Measurements from ENCODE around the gene TPMT.

- TF ChIP-seq, protein P1, sequence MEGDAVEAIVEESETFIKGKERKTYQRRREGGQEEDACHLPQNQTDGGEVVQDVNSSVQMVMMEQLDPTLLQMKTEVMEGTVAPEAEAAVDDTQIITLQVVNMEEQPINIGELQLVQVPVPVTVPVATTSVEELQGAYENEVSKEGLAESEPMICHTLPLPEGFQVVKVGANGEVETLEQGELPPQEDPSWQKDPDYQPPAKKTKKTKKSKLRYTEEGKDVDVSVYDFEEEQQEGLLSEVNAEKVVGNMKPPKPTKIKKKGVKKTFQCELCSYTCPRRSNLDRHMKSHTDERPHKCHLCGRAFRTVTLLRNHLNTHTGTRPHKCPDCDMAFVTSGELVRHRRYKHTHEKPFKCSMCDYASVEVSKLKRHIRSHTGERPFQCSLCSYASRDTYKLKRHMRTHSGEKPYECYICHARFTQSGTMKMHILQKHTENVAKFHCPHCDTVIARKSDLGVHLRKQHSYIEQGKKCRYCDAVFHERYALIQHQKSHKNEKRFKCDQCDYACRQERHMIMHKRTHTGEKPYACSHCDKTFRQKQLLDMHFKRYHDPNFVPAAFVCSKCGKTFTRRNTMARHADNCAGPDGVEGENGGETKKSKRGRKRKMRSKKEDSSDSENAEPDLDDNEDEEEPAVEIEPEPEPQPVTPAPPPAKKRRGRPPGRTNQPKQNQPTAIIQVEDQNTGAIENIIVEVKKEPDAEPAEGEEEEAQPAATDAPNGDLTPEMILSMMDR (IDR thresholded peaks at IDR 0.05), result no peak
- TF ChIP-seq, protein P2, sequence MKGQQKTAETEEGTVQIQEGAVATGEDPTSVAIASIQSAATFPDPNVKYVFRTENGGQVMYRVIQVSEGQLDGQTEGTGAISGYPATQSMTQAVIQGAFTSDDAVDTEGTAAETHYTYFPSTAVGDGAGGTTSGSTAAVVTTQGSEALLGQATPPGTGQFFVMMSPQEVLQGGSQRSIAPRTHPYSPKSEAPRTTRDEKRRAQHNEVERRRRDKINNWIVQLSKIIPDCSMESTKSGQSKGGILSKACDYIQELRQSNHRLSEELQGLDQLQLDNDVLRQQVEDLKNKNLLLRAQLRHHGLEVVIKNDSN (CRISPR knock-in tag; IDR thresholded peaks at IDR 0.05), result no peak
- no peak for TF ChIP-seq ATF2 (CRISPR knock-in tag; IDR thresholded peaks at IDR 0.05; ENCODE audit: borderline replicate concordance, low read depth)
- TF ChIP-seq JUN (CRISPR knock-in tag; IDR thresholded peaks at IDR 0.05), result no peak
- no peak for TF ChIP-seq NFYB (CRISPR knock-in tag; conservative IDR thresholded peaks at IDR 0.05; ENCODE audit: low read depth)
- no peak for TF ChIP-seq ATF1 (CRISPR knock-in tag; IDR thresholded peaks at IDR 0.05)
- no peak for TF ChIP-seq TEAD4 (CRISPR knock-in tag; IDR thresholded peaks at IDR 0.05)
- TF ChIP-seq, protein P3, sequence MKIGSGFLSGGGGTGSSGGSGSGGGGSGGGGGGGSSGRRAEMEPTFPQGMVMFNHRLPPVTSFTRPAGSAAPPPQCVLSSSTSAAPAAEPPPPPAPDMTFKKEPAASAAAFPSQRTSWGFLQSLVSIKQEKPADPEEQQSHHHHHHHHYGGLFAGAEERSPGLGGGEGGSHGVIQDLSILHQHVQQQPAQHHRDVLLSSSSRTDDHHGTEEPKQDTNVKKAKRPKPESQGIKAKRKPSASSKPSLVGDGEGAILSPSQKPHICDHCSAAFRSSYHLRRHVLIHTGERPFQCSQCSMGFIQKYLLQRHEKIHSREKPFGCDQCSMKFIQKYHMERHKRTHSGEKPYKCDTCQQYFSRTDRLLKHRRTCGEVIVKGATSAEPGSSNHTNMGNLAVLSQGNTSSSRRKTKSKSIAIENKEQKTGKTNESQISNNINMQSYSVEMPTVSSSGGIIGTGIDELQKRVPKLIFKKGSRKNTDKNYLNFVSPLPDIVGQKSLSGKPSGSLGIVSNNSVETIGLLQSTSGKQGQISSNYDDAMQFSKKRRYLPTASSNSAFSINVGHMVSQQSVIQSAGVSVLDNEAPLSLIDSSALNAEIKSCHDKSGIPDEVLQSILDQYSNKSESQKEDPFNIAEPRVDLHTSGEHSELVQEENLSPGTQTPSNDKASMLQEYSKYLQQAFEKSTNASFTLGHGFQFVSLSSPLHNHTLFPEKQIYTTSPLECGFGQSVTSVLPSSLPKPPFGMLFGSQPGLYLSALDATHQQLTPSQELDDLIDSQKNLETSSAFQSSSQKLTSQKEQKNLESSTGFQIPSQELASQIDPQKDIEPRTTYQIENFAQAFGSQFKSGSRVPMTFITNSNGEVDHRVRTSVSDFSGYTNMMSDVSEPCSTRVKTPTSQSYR (CRISPR knock-in tag; IDR thresholded peaks at IDR 0.05), result no peak
- no peak for TF ChIP-seq NFATC4 (CRISPR knock-in tag; IDR thresholded peaks at IDR 0.05)
- TF ChIP-seq STAT6 (CRISPR knock-in tag; conservative IDR thresholded peaks at IDR 0.05; ENCODE audit: low read depth), result no peak
- TF ChIP-seq ZNF138 (CRISPR knock-in tag; conservative IDR thresholded peaks at IDR 0.05), result no peak
Measured at GRCh38 chr6:18189196-18189595, 34.3 kb upstream of the TPMT start.

All from WTC11 (cell line).